Measurements from ENCODE around the gene MS4A4E. TPM values are rescaled to one million over a fixed set of nuclear protein-coding genes. Genes with fewer than 3 reads are reported as not detected.

MS4A4E gene
- polyA plus RNA-seq, 4 donors, result 0.56 to 0.61 TPM; not detected in 2

Other genes starting within 250 kb of the MS4A4E start
- gene OOSP4B, start 226.0 kb downstream of the MS4A4E start, polyA plus RNA-seq, result not detected
- gene OOSP2, start 202.7 kb downstream of the MS4A4E start, polyA plus RNA-seq, result not detected
- under 1 TPM in 1 of 4 donors, not detected in 3; 0.38 TPM for gene MS4A3, start 186.5 kb downstream of the MS4A4E start, polyA plus RNA-seq
- gene MS4A2, start 154.5 kb downstream of the MS4A4E start, polyA plus RNA-seq, result under 1 TPM in 3 of 4 donors, not detected in 1; 0.01 to 0.81 (median 0.45) TPM
- gene MS4A6A, start 60.1 kb downstream of the MS4A4E start, polyA plus RNA-seq, result 10 to 100 TPM in 3 of 4 donors, 1 to 10 TPM in 1; 7.6 to 74.3 (median 59.4) TPM
- 10 to 100 TPM in 1 of 4 donors, 1 to 10 TPM in 3; 1.6 to 28.3 (median 6.2) TPM for gene MS4A4A, start 37.5 kb upstream of the MS4A4E start, polyA plus RNA-seq
- gene MS4A6E, start 84.1 kb upstream of the MS4A4E start, polyA plus RNA-seq, result under 1 TPM in 1 of 4 donors, not detected in 3; 0.18 TPM
- 10 to 100 TPM in 2 of 4 donors, 1 to 10 TPM in 2; 2.2 to 13.2 (median 9.8) TPM for gene MS4A7, start 135.4 kb upstream of the MS4A4E start, polyA plus RNA-seq
- gene MS4A14, start 153.3 kb upstream of the MS4A4E start, polyA plus RNA-seq, result 1 to 10 TPM in 1 of 4 donors, under 1 TPM in 1, not detected in 2; 0.12 to 1.2 TPM
- gene MS4A5, start 186.4 kb upstream of the MS4A4E start, polyA plus RNA-seq, result not detected
- 1 to 10 TPM in 2 of 4 donors, under 1 TPM in 1, not detected in 1; 0.86 to 6.2 (median 1.4) TPM for gene MS4A1, start 212.7 kb upstream of the MS4A4E start, polyA plus RNA-seq
- under 1 TPM in 1 of 4 donors, not detected in 3; 0.04 TPM for gene MS4A12, start 249.6 kb upstream of the MS4A4E start, polyA plus RNA-seq